HG02938 (cell line): Measurements from ENCODE around the gene NRP1.

Source experiments
- ATAC-seq: cut with Tn5 transposase; IDR thresholded peaks from one replicate; pipeline ENCODE4 v1.9.1; 2021; ENCODE audit warnings: mild to moderate bottlenecking, moderate library complexity; ENCODE audit not compliant: unreplicated experiment

Gene NRP1

GRCh38 chr10:33293531-33294170 lies 40.8 kb downstream of the NRP1 start:
- ATAC-seq, result no peak

- no peak for ATAC-seq
Observed at GRCh38 chr10:33293076-33293475, 41.4 kb downstream of the NRP1 start.

GRCh38 chr10:33291053-33291592 lies 43.3 kb downstream of the NRP1 start:
- no peak for ATAC-seq

GRCh38 chr10:33290321-33291052 lies 44.0 kb downstream of the NRP1 start:
- no peak for ATAC-seq

- ATAC-seq, result no peak
Observed at GRCh38 chr10:33289776-33290175, 44.7 kb downstream of the NRP1 start.

- ATAC-seq, result no peak
Observed at GRCh38 chr10:33288127-33288526, 46.3 kb downstream of the NRP1 start.

GRCh38 chr10:33287112-33287511 lies 47.4 kb downstream of the NRP1 start:
- no peak for ATAC-seq

- ATAC-seq, result no peak
Observed at GRCh38 chr10:33286157-33286934, 48.1 kb downstream of the NRP1 start.

GRCh38 chr10:33284945-33285344 lies 49.5 kb downstream of the NRP1 start:
- ATAC-seq, result no peak

GRCh38 chr10:33279811-33280602 lies 54.5 kb downstream of the NRP1 start:
- ATAC-seq, result no peak

- ATAC-seq, result no peak
Observed at GRCh38 chr10:33279276-33279675, 55.2 kb downstream of the NRP1 start.

- ATAC-seq, result no peak
Observed at GRCh38 chr10:33278198-33278597, 56.3 kb downstream of the NRP1 start.

GRCh38 chr10:33277135-33277536 lies 57.3 kb downstream of the NRP1 start:
- no peak for ATAC-seq

GRCh38 chr10:33276282-33276923 lies 58.1 kb downstream of the NRP1 start:
- no peak for ATAC-seq

- ATAC-seq, result no peak
Observed at GRCh38 chr10:33274096-33274785, 60.2 kb downstream of the NRP1 start.

- no peak for ATAC-seq
Observed at GRCh38 chr10:33273295-33274002, 61.0 kb downstream of the NRP1 start.

- no peak for ATAC-seq
Observed at GRCh38 chr10:33272635-33273034, 61.8 kb downstream of the NRP1 start.

- ATAC-seq, result no peak
Observed at GRCh38 chr10:33271969-33272583, 62.4 kb downstream of the NRP1 start.

GRCh38 chr10:33270971-33271370 lies 63.5 kb downstream of the NRP1 start:
- ATAC-seq, result no peak
